Measurements from ENCODE around the gene PLEKHJ1.

Gene PLEKHJ1

DNA sequence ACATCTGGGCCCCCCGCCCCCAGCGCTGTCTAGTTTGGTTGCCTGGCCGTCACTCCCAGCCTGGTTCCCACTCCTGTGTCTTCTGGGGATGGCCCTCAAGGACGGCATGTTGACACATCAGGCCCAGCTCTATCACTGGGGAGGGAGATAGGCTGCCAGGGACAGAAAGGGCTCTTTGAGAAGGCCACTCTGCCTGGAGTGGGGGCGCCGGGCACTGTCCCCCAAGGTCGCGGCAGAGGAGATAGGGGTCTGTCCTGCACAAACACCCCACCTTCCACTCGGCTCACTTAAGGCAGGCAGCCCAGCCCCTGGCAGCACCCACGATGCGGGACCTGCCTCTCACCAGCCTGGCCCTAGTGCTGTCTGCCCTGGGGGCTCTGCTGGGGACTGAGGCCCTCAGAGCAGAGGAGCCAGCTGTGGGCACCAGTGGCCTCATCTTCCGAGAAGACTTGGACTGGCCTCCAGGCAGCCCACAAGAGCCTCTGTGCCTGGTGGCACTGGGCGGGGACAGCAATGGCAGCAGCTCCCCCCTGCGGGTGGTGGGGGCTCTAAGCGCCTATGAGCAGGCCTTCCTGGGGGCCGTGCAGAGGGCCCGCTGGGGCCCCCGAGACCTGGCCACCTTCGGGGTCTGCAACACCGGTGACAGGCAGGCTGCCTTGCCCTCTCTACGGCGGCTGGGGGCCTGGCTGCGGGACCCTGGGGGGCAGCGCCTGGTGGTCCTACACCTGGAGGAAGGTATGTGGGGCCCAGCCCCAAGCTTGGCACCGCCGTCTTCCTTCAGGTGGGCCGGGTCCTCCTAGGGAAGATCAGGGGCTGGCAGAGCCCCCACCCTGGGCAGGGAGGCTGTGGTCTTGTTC lies 13.1 kb upstream of the PLEKHJ1 start, which contains the start of gene AMH:
TSS of gene AMH (plus strand) at position 314 of the 857 bp plus-strand sequence. CDS start at position 324, 10 bp downstream.
- no peak for DNase-seq

- DNase-seq, result no peak
Measured at GRCh38 chr19:2248136-2249009, 12.2 kb upstream of the PLEKHJ1 start.

- no peak for DNase-seq
Measured at GRCh38 chr19:2247433-2248101, 11.4 kb upstream of the PLEKHJ1 start.

GRCh38 chr19:2246801-2247361 lies 10.8 kb upstream of the PLEKHJ1 start:
- no peak for DNase-seq

- no peak for DNase-seq
Measured at GRCh38 chr19:2246014-2246620, 10.0 kb upstream of the PLEKHJ1 start.

- DNase-seq, result no peak
Measured at GRCh38 chr19:2245273-2245672, 9.1 kb upstream of the PLEKHJ1 start.

DNA sequence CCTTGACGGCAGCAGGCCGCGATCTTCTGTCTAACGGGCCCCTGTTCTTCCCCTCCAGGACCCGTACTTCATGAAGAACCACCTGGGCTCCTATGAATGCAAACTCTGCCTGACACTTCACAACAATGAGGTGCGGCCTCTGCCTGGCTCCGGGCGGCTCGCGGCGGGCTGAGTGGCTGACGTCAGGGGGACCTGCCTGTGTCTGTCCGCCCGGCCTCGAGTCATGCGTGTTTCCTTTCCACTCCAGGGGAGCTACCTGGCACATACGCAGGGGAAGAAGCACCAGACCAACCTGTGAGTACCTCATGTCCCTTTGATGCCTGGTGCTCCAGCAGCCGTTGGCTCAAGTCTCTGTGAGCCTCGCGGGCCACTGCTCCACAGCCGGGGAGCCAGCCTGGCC lies 8.4 kb upstream of the PLEKHJ1 start:
- DNase-seq, result no peak

- no peak for DNase-seq
Measured at GRCh38 chr19:2244125-2244411, 7.9 kb upstream of the PLEKHJ1 start.

GRCh38 chr19:2243274-2244124 lies 7.4 kb upstream of the PLEKHJ1 start:
- DNase-seq, result no peak

DNA sequence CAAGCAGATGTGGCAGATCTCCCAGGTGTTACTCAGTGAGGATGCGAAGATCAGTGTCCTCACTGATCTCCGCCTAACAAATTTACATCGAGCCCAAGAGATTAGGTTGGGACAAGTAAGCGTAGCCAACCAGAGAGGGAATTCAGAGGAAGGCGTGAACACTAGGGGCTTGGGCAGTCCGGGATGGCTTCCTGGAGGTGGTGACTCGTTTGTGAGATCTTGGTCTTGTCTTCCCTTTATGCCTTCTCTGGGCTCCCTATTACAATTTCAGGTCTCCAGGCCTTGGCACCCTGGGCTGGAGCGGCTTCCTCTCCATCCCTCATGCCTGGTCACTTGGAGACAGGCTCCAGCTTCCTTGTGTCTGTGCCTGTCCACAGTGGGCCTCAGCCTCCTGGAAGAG lies 6.7 kb upstream of the PLEKHJ1 start:
- no peak for DNase-seq

GRCh38 chr19:2242092-2242537 lies 6.0 kb upstream of the PLEKHJ1 start:
- DNase-seq, result no peak

- no peak for DNase-seq
Measured at GRCh38 chr19:2240881-2241760, 5.0 kb upstream of the PLEKHJ1 start.

DNA sequence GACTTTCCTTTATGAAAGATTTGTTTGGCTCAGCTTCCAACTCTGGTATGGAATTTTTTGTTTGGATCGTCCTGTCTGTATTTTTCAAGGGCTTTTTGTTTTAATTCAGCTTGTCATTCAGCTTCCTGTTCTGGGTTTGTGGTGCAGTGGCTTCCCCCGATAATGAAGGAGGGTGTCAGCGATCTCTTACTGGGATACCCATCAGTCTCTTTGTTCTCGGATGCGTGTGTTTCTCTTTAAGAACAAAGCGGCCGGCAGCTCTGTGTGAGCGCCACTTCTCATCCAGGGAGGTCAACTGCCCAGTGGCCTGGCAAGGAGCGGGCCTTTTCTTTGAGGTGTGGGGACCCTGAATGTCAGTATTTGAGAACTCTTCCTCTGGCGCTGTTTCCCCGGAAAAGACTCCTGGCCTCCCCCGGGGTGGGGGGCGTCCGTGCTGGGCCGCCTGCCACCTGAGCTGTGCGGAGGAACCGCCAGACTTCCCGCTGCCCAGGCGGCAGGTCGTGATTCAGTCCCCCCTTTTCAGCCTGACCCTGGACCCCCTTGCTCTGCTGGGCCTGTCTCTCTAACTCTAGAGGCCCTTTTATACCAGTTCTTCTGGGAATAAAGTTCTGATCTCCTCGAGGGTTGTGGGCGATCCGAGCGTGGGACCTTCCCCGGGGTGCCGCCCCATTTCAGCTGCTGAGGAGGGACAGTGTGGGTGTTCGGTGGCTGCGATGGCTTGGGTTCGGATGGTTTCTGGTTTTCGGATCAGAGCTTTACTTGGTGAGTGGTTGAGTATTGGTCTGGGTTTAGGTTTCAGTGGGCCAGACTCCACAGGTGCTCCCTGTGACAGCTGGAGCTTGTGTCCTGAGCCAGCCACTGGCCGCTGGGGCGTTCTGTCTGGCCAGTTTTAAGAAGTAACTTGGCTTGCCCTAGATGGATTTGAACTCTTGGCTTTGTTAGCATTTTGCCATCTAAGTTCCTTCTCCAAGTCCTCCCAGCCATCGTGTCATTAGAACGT lies 3.9 kb upstream of the PLEKHJ1 start:
- DNase-seq, result peak; percentile 66

GRCh38 chr19:2239173-2239572 lies 3.0 kb upstream of the PLEKHJ1 start:
- DNase-seq, result no peak

GRCh38 chr19:2237869-2238153 lies 1.7 kb upstream of the PLEKHJ1 start:
- no peak for DNase-seq

GRCh38 chr19:2237051-2237868 lies 1.1 kb upstream of the PLEKHJ1 start:
- no peak for DNase-seq

GRCh38 chr19:2236064-2236313 lies 140 bp downstream of the PLEKHJ1 start:
- no peak for DNase-seq

- no peak for DNase-seq
Measured at GRCh38 chr19:2235381-2236063, 607 bp downstream of the PLEKHJ1 start.

Data from CD4-positive, alpha-beta T cell treated with Interleukin-10 for 1 hour (primary cell).